H1 (cell line): ENCODE results near the gene NFIC. TPM values are rescaled to one million over a fixed set of nuclear protein-coding genes. Genes with fewer than 3 reads are reported as not detected.

Source experiments
- CHD2 ChIP-seq: IDR thresholded peaks from 2 replicates; pipeline ENCODE4 v1.6.1; 2012; ENCODE audit warnings: low read length, improper control_type of control experiment
- JUN ChIP-seq: IDR thresholded peaks from 2 replicates; pipeline ENCODE4 v1.6.1; 2011; ENCODE audit warnings: low read depth, mild to moderate bottlenecking, improper control_type of control experiment, low read length
- KDM5A ChIP-seq: fragments of 200-600 bp; IDR thresholded peaks from 2 replicates; pipeline ENCODE4 v1.7.1; 2012; ENCODE audit warnings: mild to moderate bottlenecking, low read length, inconsistent platforms, mixed read lengths
- RFX5 ChIP-seq: IDR thresholded peaks from 2 replicates; pipeline ENCODE4 v1.6.1; 2011; ENCODE audit warnings: low read depth, low read length, improper control_type of control experiment, borderline replicate concordance
- SAP30 ChIP-seq: fragments of 300-600 bp; sonication (generic); IDR thresholded peaks from 2 replicates; pipeline ENCODE4 v1.7.1; 2012; ENCODE audit warnings: low read length, moderate library complexity, mild to moderate bottlenecking, inconsistent platforms; ENCODE audit not compliant: insufficient read depth, insufficient replicate concordance
- SUZ12 ChIP-seq: fragments of 200-600 bp; sonication (generic); IDR thresholded peaks from 2 replicates; pipeline ENCODE4 v1.6.1; 2012; ENCODE audit warnings: mild to moderate bottlenecking, inconsistent platforms, low read length, moderate library complexity, mixed read lengths
- polyA plus RNA-seq, 7 experiments: library from polyadenylated mRNA; depleted of rRNA in 3 of 7; stranded (reverse) in 5 of 7; unstranded in 2 of 7; fragments of >200 nt in 5 of 7; fragments of 200-250 nt in 2 of 7; gene quantifications; 1 replicate in 5 of 7; 2 replicates in 1 of 7; 4 replicates in 1 of 7; pipeline versions ENCODE4 v1.2.1 to v1.2.3, GENCODE V29; 2011 to 2013; ENCODE audit warnings: missing spikeins in 2 of 7, mixed read lengths in 2 of 7
- total RNA-seq: library from RNA; stranded (reverse); fragmentation: NEBNext Ultra II Directional; extraction: Animal tissue kit (Norgen Biotek cat#: 25700); gene quantifications from 2 replicates; pipeline ENCODE4 v1.2.1, GENCODE V29; 2021
- TF ChIP-seq, protein P1 (sequence below): IDR thresholded peaks from 2 replicates; pipeline ENCODE4 v1.6.1; 2011; ENCODE audit warnings: low read depth, mild to moderate bottlenecking, low read length; ENCODE audit not compliant: insufficient read depth

Gene NFIC
- total and polyA plus RNA-seq, 2 of the 8 experiments (the other 6 are each of a cell fraction or from before 2014, with no cell fraction given), result 0.56 to 3.2 TPM

- TF ChIP-seq SUZ12 (no peak), KDM5A (no peak), CHD2 (no peak), JUN (no peak), RFX5 (no peak), SAP30 (no peak)
- TF ChIP-seq, protein P1, sequence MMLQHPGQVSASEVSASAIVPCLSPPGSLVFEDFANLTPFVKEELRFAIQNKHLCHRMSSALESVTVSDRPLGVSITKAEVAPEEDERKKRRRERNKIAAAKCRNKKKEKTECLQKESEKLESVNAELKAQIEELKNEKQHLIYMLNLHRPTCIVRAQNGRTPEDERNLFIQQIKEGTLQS, result no peak
- TF ChIP-seq, all 59 proteins: peak for 0
These were observed 101.8 kb downstream of the NFIC start (continued) for GRCh38 chr19:3468211-3468610.
